ENCODE measurements around the gene STMND1. TPM values are rescaled to one million over a fixed set of nuclear protein-coding genes. Genes with fewer than 3 reads are reported as not detected.

STMND1 gene
- polyA plus RNA-seq, 2 of the 4 experiments (the other 2 are of a cell fraction): not detected

DNA sequence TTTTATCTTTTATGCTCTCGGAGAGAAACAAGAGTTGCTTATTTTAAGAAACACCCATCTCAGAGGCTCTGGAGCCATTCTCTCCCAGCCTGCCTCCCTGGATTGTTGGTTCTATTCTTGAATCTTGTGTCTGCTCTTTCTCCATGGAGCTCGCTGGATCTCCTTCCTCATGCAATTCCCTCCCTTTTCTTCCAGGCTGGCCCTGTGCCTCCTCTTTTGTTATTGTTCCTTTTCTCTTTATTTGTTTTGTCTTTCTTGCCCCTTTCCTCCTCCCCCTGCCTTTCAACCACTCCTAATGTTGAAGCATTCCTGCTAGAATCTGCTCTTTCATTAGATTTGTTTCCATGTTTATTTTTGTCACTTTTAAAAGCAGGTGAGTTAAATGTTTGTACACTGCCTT, 76.5 kb downstream of the STMND1 start:
- Histone ChIP-seq H3K27ac (no peak overlapping the region), H3K4me3 (no peak overlapping the region), H3K9me3 (no peaks in the 10 kb centered on the region), H3K4me1 (peaks cover 10% of the 10 kb centered on the region; the same call in 1 of the 3 replicates), H3K4me2 (no peak overlapping the region)
- TF ChIP-seq ZC3H11A (IDR thresholded peaks at IDR 0.05) (no peak), ZFP36 (IDR thresholded peaks at IDR 0.05; ENCODE audit: borderline replicate concordance, partially characterized antibody) (no peak), FOSB (CRISPR knock-in tag; IDR thresholded peaks at IDR 0.05) (no peak), HOXA7 (CRISPR knock-in tag; IDR thresholded peaks at IDR 0.05) (no peak), MAZ (IDR thresholded peaks at IDR 0.05; ENCODE audit: borderline replicate concordance, low read depth, low read length) (no peak), EHF (CRISPR knock-in tag; IDR thresholded peaks at IDR 0.05) (no peak), USF2 (IDR thresholded peaks at IDR 0.05) (no peak), CHD2 (IDR thresholded peaks at IDR 0.05; ENCODE audit: low read length, partially characterized antibody) (no peak), HOXB5 (CRISPR knock-in tag; IDR thresholded peaks at IDR 0.05) (no peak), KDM5A (IDR thresholded peaks at IDR 0.05) (no peak), NFE2L2 (conservative IDR thresholded peaks at IDR 0.05; ENCODE audit: low read length) (no peak), CBX2 (IDR thresholded peaks at IDR 0.05; ENCODE audit: borderline replicate concordance, low read depth) (no peak), ZNF302 (CRISPR knock-in tag; IDR thresholded peaks at IDR 0.05) (no peak), KDM1A (IDR thresholded peaks at IDR 0.05; ENCODE audit: low read depth) (no peak), CBX8 (IDR thresholded peaks at IDR 0.05) (no peak), CHD4 (IDR thresholded peaks at IDR 0.05; ENCODE audit: borderline replicate concordance) (no peak)
- TF ChIP-seq, protein P1, sequence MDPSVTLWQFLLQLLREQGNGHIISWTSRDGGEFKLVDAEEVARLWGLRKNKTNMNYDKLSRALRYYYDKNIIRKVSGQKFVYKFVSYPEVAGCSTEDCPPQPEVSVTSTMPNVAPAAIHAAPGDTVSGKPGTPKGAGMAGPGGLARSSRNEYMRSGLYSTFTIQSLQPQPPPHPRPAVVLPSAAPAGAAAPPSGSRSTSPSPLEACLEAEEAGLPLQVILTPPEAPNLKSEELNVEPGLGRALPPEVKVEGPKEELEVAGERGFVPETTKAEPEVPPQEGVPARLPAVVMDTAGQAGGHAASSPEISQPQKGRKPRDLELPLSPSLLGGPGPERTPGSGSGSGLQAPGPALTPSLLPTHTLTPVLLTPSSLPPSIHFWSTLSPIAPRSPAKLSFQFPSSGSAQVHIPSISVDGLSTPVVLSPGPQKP (IDR thresholded peaks at IDR 0.05; ENCODE audit: low read depth, low read length): no peak
- TF ChIP-seq, protein P2, sequence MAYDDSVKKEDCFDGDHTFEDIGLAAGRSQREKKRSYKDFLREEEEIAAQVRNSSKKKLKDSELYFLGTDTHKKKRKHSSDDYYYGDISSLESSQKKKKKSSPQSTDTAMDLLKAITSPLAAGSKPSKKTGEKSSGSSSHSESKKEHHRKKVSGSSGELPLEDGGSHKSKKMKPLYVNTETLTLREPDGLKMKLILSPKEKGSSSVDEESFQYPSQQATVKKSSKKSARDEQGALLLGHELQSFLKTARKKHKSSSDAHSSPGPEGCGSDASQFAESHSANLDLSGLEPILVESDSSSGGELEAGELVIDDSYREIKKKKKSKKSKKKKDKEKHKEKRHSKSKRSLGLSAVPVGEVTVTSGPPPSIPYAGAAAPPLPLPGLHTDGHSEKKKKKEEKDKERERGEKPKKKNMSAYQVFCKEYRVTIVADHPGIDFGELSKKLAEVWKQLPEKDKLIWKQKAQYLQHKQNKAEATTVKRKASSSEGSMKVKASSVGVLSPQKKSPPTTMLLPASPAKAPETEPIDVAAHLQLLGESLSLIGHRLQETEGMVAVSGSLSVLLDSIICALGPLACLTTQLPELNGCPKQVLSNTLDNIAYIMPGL (CRISPR knock-in tag; IDR thresholded peaks at IDR 0.05; ENCODE audit: borderline replicate concordance): no peak
- TF ChIP-seq, protein P3, sequence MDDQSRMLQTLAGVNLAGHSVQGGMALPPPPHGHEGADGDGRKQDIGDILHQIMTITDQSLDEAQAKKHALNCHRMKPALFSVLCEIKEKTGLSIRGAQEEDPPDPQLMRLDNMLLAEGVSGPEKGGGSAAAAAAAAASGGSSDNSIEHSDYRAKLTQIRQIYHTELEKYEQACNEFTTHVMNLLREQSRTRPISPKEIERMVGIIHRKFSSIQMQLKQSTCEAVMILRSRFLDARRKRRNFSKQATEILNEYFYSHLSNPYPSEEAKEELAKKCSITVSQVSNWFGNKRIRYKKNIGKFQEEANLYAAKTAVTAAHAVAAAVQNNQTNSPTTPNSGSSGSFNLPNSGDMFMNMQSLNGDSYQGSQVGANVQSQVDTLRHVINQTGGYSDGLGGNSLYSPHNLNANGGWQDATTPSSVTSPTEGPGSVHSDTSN (IDR thresholded peaks at IDR 0.05): no peak
- WGBS (ENCODE audit: missing lambda C conversion rate): 76% methylated on average over 2 of the region's 2 CpGs
- DNase-seq (ENCODE audit: low read depth in 1 of 2, low spot score in 1 of 2) (no peak), ATAC-seq (no peak), FAIRE-seq (no peak)
- ChIA-PET POLR2A (no interaction called here), CTCF (no interaction called here)

- H3K4me1 ChIP-seq: peaks cover 10% of the 10 kb centered on the region; the same call in 1 of the 3 replicates
- CTCF ChIA-PET: interaction anchor here (0.6 kb wide), 1 partner anchor 21 kb away, joined by 3 read pairs; no protein-coding TSS in a partner anchor
- 100% methylated on average over 1 of the region's 1 CpG for WGBS (ENCODE audit: missing lambda C conversion rate)
- H3K9me3 ChIP-seq: no peaks in the 10 kb centered on the region
- no peak overlapping the region for H3K4me3 ChIP-seq
- DNase-seq (ENCODE audit: low read depth in 1 of 2, low spot score in 1 of 2): peak in 1 of 2 experiments; percentile 33
- peak; percentile 17 for TF ChIP-seq MAFK (IDR thresholded peaks at IDR 0.05; ENCODE audit: partially characterized antibody)
- no peak for TF ChIP-seq CHD4 (IDR thresholded peaks at IDR 0.05; ENCODE audit: borderline replicate concordance)
- no peak for TF ChIP-seq REST (IDR thresholded peaks at IDR 0.05)
- POLR2A ChIA-PET: no interaction called here
- H3K27ac ChIP-seq: peak overlapping the region in 1 of 2 experiments; percentile 35; a peak in 1 of 6 replicates
- ATAC-seq: peak; percentile 43 to 53; a peak in 3 of 6 replicates
- H3K4me2 ChIP-seq: no peak overlapping the region
- no peak for FAIRE-seq
These were observed 77.1 kb downstream of the STMND1 start for GRCh38 chr6:17178754-17179529.
